ENCODE results near the gene MAOA.

DNA sequence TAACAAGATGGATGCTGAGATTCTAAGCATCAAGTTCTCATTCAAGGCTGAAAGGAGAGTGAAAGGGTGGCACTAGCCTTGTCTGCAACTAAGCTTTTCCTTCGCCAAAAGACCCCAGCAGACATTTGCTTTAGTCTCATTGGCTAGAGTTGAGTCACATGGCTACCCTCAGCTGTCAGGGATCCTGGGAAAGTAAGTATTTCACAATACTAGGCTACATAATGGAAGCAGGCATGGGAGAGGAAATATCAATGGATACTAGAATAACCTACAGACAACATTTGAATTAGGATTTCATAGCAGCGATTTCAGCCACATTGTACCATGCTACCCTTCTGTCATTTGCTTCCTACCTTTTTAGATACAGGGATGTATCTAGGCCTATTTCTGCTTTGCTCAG is 29.1 kb downstream of the MAOA start:
- TF ChIP-seq, protein P1, sequence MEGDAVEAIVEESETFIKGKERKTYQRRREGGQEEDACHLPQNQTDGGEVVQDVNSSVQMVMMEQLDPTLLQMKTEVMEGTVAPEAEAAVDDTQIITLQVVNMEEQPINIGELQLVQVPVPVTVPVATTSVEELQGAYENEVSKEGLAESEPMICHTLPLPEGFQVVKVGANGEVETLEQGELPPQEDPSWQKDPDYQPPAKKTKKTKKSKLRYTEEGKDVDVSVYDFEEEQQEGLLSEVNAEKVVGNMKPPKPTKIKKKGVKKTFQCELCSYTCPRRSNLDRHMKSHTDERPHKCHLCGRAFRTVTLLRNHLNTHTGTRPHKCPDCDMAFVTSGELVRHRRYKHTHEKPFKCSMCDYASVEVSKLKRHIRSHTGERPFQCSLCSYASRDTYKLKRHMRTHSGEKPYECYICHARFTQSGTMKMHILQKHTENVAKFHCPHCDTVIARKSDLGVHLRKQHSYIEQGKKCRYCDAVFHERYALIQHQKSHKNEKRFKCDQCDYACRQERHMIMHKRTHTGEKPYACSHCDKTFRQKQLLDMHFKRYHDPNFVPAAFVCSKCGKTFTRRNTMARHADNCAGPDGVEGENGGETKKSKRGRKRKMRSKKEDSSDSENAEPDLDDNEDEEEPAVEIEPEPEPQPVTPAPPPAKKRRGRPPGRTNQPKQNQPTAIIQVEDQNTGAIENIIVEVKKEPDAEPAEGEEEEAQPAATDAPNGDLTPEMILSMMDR (conservative IDR thresholded peaks at IDR 0.05; ENCODE audit: low read depth, low read length): no peak
- TF ChIP-seq EZH2 (IDR thresholded peaks at IDR 0.05; ENCODE audit: low read length, unreplicated experiment) (no peak), EZH2phosphoT487 (IDR thresholded peaks at IDR 0.05; ENCODE audit: borderline replicate concordance, low read length) (no peak)
